HCT116 (cell line): ENCODE data around the gene SIGMAR1. TPM values are rescaled to one million over a fixed set of nuclear protein-coding genes. Genes with fewer than 3 reads are reported as not detected.

Experiments
- ATAC-seq: fragments of 200-7000 bp; cut with Tn5 transposase; 2 replicates; pipeline ENCODE4 v1.9.1; 2020; ENCODE audit warnings: mild to moderate bottlenecking, moderate library complexity
- BruUV-seq: library from RNA; stranded (reverse); fragments of 400-500 nt; replicated peaks from 2 replicates; lab custom pipeline; 2021; lab: Mats Ljungman, UMichigan
- CTCF ChIA-PET: fragments of 300-600 bp; sonication (Branson Sonifier 250); formaldehyde crosslinking; loops from one replicate; lab custom pipeline; 2021; ENCODE audit warnings: antibody characterized with exemption; lab: Charles Lee
- POLR2A ChIA-PET: fragments of 300-600, 350-600 bp; sonication (Branson Sonifier 250); formaldehyde crosslinking; loops from one replicate; lab custom pipeline; 2021; ENCODE audit warnings: antibody characterized with exemption; lab: Charles Lee
- RAD21 ChIA-PET, 2 experiments: fragments of 300-600 bp; sonication (Branson Sonifier 250); formaldehyde crosslinking; loops; one replicate each; lab custom pipeline; 2023; ENCODE audit warnings: low total read pairs in 2 of 2; ENCODE audit not compliant: uncharacterized antibody in 2 of 2, unreplicated experiment in 2 of 2, low non-redundant PET in 1 of 2; lab: Charles Lee
- DNase-seq: peaks from one replicate; pipeline ENCODE4 v3.0.0-alpha.2; 2010; ENCODE audit warnings: low read depth, low spot score
- H2AFZ ChIP-seq: fragments of 200-600 bp; shearing (Covaris generic), sonication (generic); 2 replicates; pipeline ENCODE4 v1.6.1; 2017; ENCODE audit warnings: low read depth, mixed run types, mixed read lengths, antibody characterized with exemption, low read length; ENCODE audit not compliant: poor library complexity, severe bottlenecking
- H3K27ac ChIP-seq: 2 replicates; pipeline ENCODE4 v1.5.1; 2012; ENCODE audit warnings: low read depth, low read length
- H3K27me3 ChIP-seq: fragments of 200-600 bp; sonication (generic); 2 replicates; pipeline ENCODE4 v1.6.1; 2016; ENCODE audit warnings: mixed run types, low read length, mixed read lengths; ENCODE audit not compliant: insufficient read depth
- H3K36me3 ChIP-seq, 2 experiments: fragments of 200-500 bp in 1 of 2; fragments of 200-600 bp in 1 of 2; sonication (Bioruptor generic) in 1 of 2; sonication (generic) in 1 of 2; 2 replicates each; pipeline versions ENCODE4 v1.5.1 to v1.6.1; 2014 to 2016; ENCODE audit warnings: low read length in 2 of 2, inconsistent platforms in 1 of 2, mixed read lengths in 1 of 2, mixed run types in 1 of 2; ENCODE audit not compliant: insufficient read depth in 2 of 2, control insufficient read depth in 1 of 2
- H3K4me1 ChIP-seq, 2 experiments: fragments of 200-600 bp in 1 of 2; sonication (generic) in 1 of 2; 2 replicates each; pipeline versions ENCODE4 v1.5.1 to v1.6.1; 2012 to 2017; ENCODE audit warnings: low read length in 2 of 2, inconsistent platforms in 1 of 2, mild to moderate bottlenecking in 1 of 2, mixed read lengths in 1 of 2, mixed run types in 1 of 2, moderate library complexity in 1 of 2; ENCODE audit not compliant: insufficient read depth in 2 of 2, control insufficient read depth in 1 of 2
- H3K4me2 ChIP-seq: fragments of 200-600 bp; sonication (generic); 2 replicates; pipeline ENCODE4 v1.6.1; 2017; ENCODE audit warnings: mixed run types, low read length, mixed read lengths
- H3K4me3 ChIP-seq, 2 experiments: fragments of 200-600 bp in 1 of 2; sonication (generic) in 1 of 2; replicated peaks in 1 of 2; 2 replicates each; pipeline ENCODE4 v1.5.1; 2011 to 2016; ENCODE audit warnings: low read length in 2 of 2, control low read depth in 1 of 2, low read depth in 1 of 2, mild to moderate bottlenecking in 1 of 2, mixed read lengths in 1 of 2, mixed run types in 1 of 2
- H3K79me2 ChIP-seq: fragments of 200-600 bp; sonication (generic); 2 replicates; pipeline ENCODE4 v1.6.1; 2017; ENCODE audit warnings: mild to moderate bottlenecking, mixed run types, low read length, moderate library complexity, mixed read lengths; ENCODE audit not compliant: insufficient read depth
- H3K9ac ChIP-seq: fragments of 200-600 bp; sonication (generic); 2 replicates; pipeline ENCODE4 v1.6.1; 2016; ENCODE audit warnings: low read length, mixed read lengths
- H3K9me2 ChIP-seq: fragments of 200-600 bp; sonication (generic), shearing (Covaris generic); 2 replicates; pipeline ENCODE4 v1.6.1; 2017; ENCODE audit warnings: mixed run types, mild to moderate bottlenecking, moderate library complexity; ENCODE audit not compliant: insufficient read depth
- H3K9me3 ChIP-seq, 2 experiments: fragments of 200-500 bp in 1 of 2; fragments of 200-600 bp in 1 of 2; sonication (Bioruptor generic) in 1 of 2; sonication (generic) in 1 of 2; 2 replicates each; pipeline ENCODE4 v1.6.1; 2014 to 2017; ENCODE audit warnings: low read length in 2 of 2, mixed read lengths in 2 of 2, inconsistent platforms in 1 of 2, low read depth in 1 of 2, mild to moderate bottlenecking in 1 of 2, mixed run types in 1 of 2, moderate library complexity in 1 of 2; ENCODE audit not compliant: control insufficient read depth in 1 of 2, insufficient read depth in 1 of 2
- H4K20me1 ChIP-seq: fragments of 200-600 bp; sonication (generic), shearing (Covaris generic); 2 replicates; pipeline ENCODE4 v1.6.1; 2017; ENCODE audit warnings: mixed run types, mild to moderate bottlenecking, moderate library complexity; ENCODE audit not compliant: insufficient read depth
- CBX3 ChIP-seq: IDR thresholded peaks from 2 replicates; pipeline ENCODE4 v1.6.1; 2012; ENCODE audit warnings: low read depth
- CEBPB ChIP-seq: IDR thresholded peaks from 2 replicates; pipeline ENCODE4 v1.6.1; 2012; ENCODE audit warnings: low read depth
- EGR1 ChIP-seq: IDR thresholded peaks from 2 replicates; pipeline ENCODE4 v1.6.1; 2012; ENCODE audit warnings: low read depth
- ELF1 ChIP-seq: IDR thresholded peaks from 2 replicates; pipeline ENCODE4 v1.6.1; 2012; ENCODE audit warnings: low read depth, borderline replicate concordance
- JUND ChIP-seq: IDR thresholded peaks from 2 replicates; pipeline ENCODE4 v1.6.1; 2012
- POLR2A ChIP-seq: IDR thresholded peaks from 2 replicates; pipeline ENCODE4 v1.7.0; 2011; ENCODE audit warnings: borderline replicate concordance; ENCODE audit not compliant: insufficient read depth, insufficient read length; ENCODE audit errors: extremely low read depth
- POLR2AphosphoS5 ChIP-seq: IDR thresholded peaks from 2 replicates; pipeline ENCODE4 v1.6.1; 2011; ENCODE audit warnings: mild to moderate bottlenecking, low read depth, low read length, moderate library complexity
- RAD21 ChIP-seq: IDR thresholded peaks from 2 replicates; pipeline ENCODE4 v1.6.1; 2012; ENCODE audit warnings: low read depth, mild to moderate bottlenecking
- SIN3A ChIP-seq: IDR thresholded peaks from 2 replicates; pipeline ENCODE4 v1.6.1; 2012; ENCODE audit warnings: low read depth
- SP1 ChIP-seq: IDR thresholded peaks from 2 replicates; pipeline ENCODE4 v1.6.1; 2012; ENCODE audit warnings: low read depth
- SRF ChIP-seq: IDR thresholded peaks from 2 replicates; pipeline ENCODE4 v1.6.1; 2012; ENCODE audit warnings: low read depth
- TCF7L2 ChIP-seq: IDR thresholded peaks from 2 replicates; pipeline ENCODE4 v1.7.0; 2011; ENCODE audit warnings: borderline replicate concordance, inconsistent platforms; ENCODE audit not compliant: insufficient read depth, insufficient read length; ENCODE audit errors: extremely low read depth
- YY1 ChIP-seq: IDR thresholded peaks from 2 replicates; pipeline ENCODE4 v1.6.1; 2011; ENCODE audit warnings: low read length, low read depth, moderate library complexity, mild to moderate bottlenecking; ENCODE audit not compliant: insufficient replicate concordance; ENCODE audit errors: extremely low read depth
- ZBTB33 ChIP-seq: IDR thresholded peaks from 2 replicates; pipeline ENCODE4 v1.6.1; 2011; ENCODE audit warnings: mild to moderate bottlenecking, low read length, moderate library complexity; ENCODE audit not compliant: insufficient replicate concordance; ENCODE audit errors: extremely low read depth
- ZFX ChIP-seq: fragments of 450-650 bp; IDR thresholded peaks from 2 replicates; pipeline ENCODE4 v1.6.1; 2017
- intact Hi-C: fragments of 100-400 bp; cut with micrococcal nuclease; formaldehyde crosslinking; loops from 2 replicates; pipeline ENCODE4 v1.10.0; 2022
- total RNA-seq: library from RNA; stranded (reverse); gene quantifications from one replicate; pipeline ENCODE4 v1.2.1, GENCODE V29; 2021; ENCODE audit not compliant: unreplicated experiment
- TF ChIP-seq, protein P1 (sequence below): IDR thresholded peaks from 2 replicates; pipeline ENCODE4 v1.6.1; 2012

Gene SIGMAR1
- total RNA-seq, 1 experiment from 2014 or later: 109 TPM

DNA sequence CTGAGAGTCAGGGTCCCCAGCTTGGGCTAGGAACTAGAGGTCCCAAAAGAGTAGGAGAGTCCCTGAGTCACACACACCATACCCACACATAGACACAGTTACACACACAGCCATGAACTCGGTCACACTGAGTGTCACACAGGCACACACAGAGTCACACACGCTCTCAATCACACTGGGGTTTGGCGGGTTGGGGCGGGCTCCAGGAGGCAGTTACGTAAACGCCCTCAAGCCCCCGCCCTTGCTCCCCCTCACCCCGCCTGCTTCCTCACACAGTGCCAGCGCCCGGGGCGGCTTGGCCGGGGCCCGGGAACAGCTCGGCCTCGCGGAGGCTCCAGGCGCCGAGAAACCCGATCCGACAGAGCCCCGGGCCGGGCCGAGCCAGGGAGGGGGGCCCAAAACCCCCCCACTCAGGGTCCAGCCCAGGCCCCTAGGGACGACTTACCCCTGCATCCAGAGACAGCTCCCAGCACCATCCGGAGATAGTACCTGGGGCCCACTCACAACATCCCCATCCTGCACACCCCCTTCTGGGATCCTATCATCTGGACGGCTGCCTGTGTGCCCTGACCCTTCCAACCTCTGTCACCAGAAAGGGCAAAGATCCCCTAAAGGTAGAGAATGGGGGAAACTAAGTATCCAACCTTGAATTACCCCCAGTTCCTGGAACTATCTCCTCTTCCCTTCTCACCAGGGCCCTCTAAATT is 44.5 kb downstream of the SIGMAR1 start:
- Histone ChIP-seq H3K4me2 (no peak overlapping the region), H3K9ac (no peak overlapping the region), H3K9me2 (no peaks in the 10 kb centered on the region), H2AFZ (no peak overlapping the region), H3K79me2 (no peaks in the 10 kb centered on the region), H3K36me3 (no peaks in the 10 kb centered on the region), H3K4me3 (no peak overlapping the region), H3K4me1 (peaks cover 0 to 8% of the 10 kb centered on the region in 2 experiments; a peak in 2 of 4 replicates), H3K27ac (no peak overlapping the region), H3K27me3 (no peaks in the 10 kb centered on the region), H3K9me3 (no peaks in the 10 kb centered on the region), H4K20me1 (no peaks in the 10 kb centered on the region)
- ATAC-seq (no peak), DNase-seq (no peak)
- TF ChIP-seq YY1: no peak
- TF ChIP-seq POLR2A: no peak
- TF ChIP-seq CBX3: no peak
- no peak for TF ChIP-seq SP1
- ChIA-PET RAD21 (interaction anchor here (0.6 to 2.3 kb wide), 2 partner anchors 45 to 102 kb away, joined by 3 to 8 read pairs; no protein-coding TSS in a partner anchor), POLR2A (no interaction called here), CTCF (interaction anchor here (1.8 to 3.2 kb wide), 2 partner anchors 46 to 155 kb away, joined by 5 to 47 read pairs; no protein-coding TSS in a partner anchor)
- intact Hi-C loops: loop anchor here (5.0 to 10.0 kb wide), 2 partner anchors 91 to 188 kb away; no protein-coding TSS in a partner anchor
- BruUV-seq: no TSS peak

DNA sequence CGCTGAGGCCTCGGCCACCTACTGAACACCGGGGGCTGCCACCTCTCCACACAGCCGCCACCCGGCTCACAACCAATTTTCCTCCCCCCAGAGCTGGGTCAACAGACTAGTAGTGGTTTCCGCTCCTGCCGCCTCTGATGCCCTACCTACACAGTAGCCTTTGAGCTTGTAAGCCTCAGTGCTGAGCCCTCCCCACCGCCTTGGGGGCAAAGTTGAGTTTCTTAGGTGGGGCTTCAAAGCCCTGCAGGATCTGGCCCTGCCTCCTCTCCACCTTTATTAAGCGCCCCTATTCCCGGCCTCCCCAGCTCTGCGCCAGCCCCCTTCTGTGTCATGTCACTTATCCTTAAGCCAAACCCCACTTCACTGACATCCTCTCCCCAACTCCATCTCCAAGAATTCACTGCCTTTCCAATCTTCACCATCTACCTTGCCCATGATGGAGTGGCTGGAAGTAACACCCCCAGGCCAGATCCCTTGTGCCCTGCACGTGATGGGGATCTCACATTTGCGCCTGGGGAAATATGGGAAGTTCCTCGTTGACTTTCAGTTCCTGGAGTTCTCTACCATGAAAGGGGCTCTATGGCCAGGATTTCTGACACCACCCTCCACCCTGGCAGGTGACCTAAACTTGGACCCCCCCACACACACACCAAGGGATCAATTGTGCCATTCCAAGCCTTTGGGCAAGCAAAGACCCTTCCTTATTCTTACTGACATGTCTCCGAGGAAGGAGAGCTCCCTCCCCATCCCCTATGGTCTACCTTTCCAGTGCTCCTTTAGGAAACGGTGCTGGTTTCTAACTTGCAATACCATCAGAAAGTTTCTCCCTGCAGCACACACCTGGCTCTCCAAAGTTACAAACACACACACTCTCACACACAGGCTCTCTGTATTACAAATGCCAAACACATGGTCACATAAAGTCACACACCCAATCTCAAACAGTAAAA is 45.4 kb downstream of the SIGMAR1 start:
- Histone ChIP-seq H3K4me3 (no peak overlapping the region), H3K4me2 (no peak overlapping the region), H3K36me3 (no peaks in the 10 kb centered on the region), H3K9ac (no peak overlapping the region), H3K4me1 (peaks cover 0 to 8% of the 10 kb centered on the region in 2 experiments; a peak in 2 of 4 replicates), H3K27me3 (no peaks in the 10 kb centered on the region), H3K27ac (no peak overlapping the region), H3K9me3 (no peaks in the 10 kb centered on the region), H2AFZ (peak overlapping the region; percentile 77), H3K79me2 (no peaks in the 10 kb centered on the region), H4K20me1 (no peaks in the 10 kb centered on the region), H3K9me2 (no peaks in the 10 kb centered on the region)
- CTCF ChIA-PET: interaction anchor here (0.6 to 3.2 kb wide), 17 partner anchors 9 to 188 kb away, joined by 3 to 47 read pairs (median 4); no protein-coding TSS in a partner anchor
- BruUV-seq: no TSS peak
- DNase-seq: no peak
- RAD21 ChIA-PET: interaction anchor here (0.6 to 2.3 kb wide), 8 partner anchors 44 to 367 kb away, joined by 3 to 8 read pairs (median 3); no protein-coding TSS in a partner anchor
- no peak for ATAC-seq
- POLR2A ChIA-PET: no interaction called here
- intact Hi-C loops: loop anchor here (1.0 to 10.0 kb wide), 4 partner anchors 44 to 187 kb away; no protein-coding TSS in a partner anchor
- TF ChIP-seq ELF1 (no peak), JUND (no peak), CBX3 (no peak), TCF7L2 (no peak), EGR1 (no peak), SP1 (no peak), POLR2AphosphoS5 (no peak), RAD21 (no peak), CEBPB (no peak), ZFX (no peak), SRF (no peak), SIN3A (no peak), ZBTB33 (no peak)
- TF ChIP-seq, protein P1, sequence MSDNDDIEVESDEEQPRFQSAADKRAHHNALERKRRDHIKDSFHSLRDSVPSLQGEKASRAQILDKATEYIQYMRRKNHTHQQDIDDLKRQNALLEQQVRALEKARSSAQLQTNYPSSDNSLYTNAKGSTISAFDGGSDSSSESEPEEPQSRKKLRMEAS: no peak
